ENCODE measurements around the gene RTL1. TPM values are rescaled to one million over a fixed set of nuclear protein-coding genes. Genes with fewer than 3 reads are reported as not detected.

Gene RTL1
- total and polyA plus RNA-seq, 12 donors = not detected

GRCh38 chr14:100874051-100874410 is 29.5 kb downstream of the RTL1 start:
- H3K27me3 ChIP-seq = peaks cover 0 to 37% (median 12%) of the 10 kb centered on the region in 7 donors
- H3K36me3 ChIP-seq = no peaks in the 10 kb centered on the region
- no peak overlapping the region for H3K4me3 ChIP-seq
- intact Hi-C loops (cut with DNase I) = no loop called here
- no peaks in the 10 kb centered on the region for H3K4me1 ChIP-seq
- H3K27ac ChIP-seq = no peak overlapping the region
- H3K9me3 ChIP-seq = no peaks in the 10 kb centered on the region
- 92% methylated on average over 4 of the region's 4 CpGs for WGBS, 2 donors
- ATAC-seq (no peak), DNase-seq (peak in 1 of 2 donors; percentile 4)
- no peak for TF ChIP-seq CTCF (IDR thresholded peaks at IDR 0.05)

GRCh38 chr14:100873096-100873482 is 30.4 kb downstream of the RTL1 start:
- Histone ChIP-seq H3K36me3 (no peaks in the 10 kb centered on the region), H3K27me3 (peaks cover 0 to 28% (median 4%) of the 10 kb centered on the region in 7 donors), H3K27ac (no peak overlapping the region), H3K9me3 (no peaks in the 10 kb centered on the region), H3K4me1 (no peaks in the 10 kb centered on the region), H3K4me3 (no peak overlapping the region)
- WGBS, 2 donors = 67 to 71% methylated on average over 3 of the region's 3 CpGs
- TF ChIP-seq CTCF (IDR thresholded peaks at IDR 0.05) = no peak
- intact Hi-C loops (cut with DNase I) = no loop called here
- DNase-seq = no peak
- peak in 1 of 8 donors; percentile 30 for ATAC-seq

GRCh38 chr14:100872259-100873095 is 31.0 kb downstream of the RTL1 start:
- Histone ChIP-seq H3K4me3 (no peak overlapping the region), H3K9me3 (no peaks in the 10 kb centered on the region), H3K36me3 (no peaks in the 10 kb centered on the region), H3K27ac (no peak overlapping the region), H3K27me3 (peaks cover 0 to 28% (median 0%) of the 10 kb centered on the region in 7 donors), H3K4me1 (no peaks in the 10 kb centered on the region)
- DNase-seq = no peak
- ATAC-seq = no peak
- intact Hi-C loops (cut with DNase I) = no loop called here
- TF ChIP-seq CTCF (IDR thresholded peaks at IDR 0.05) = no peak
- 78 to 81% methylated on average over 15 of the region's 15 CpGs for WGBS, 2 donors

- 72 to 76% methylated on average over 16 of the region's 16 CpGs for WGBS, 2 donors
- H3K27ac ChIP-seq = no peak overlapping the region
- H3K4me1 ChIP-seq = no peaks in the 10 kb centered on the region
- DNase-seq (no peak), ATAC-seq (peak in 1 of 8 donors; percentile 23)
- peaks cover 0 to 25% (median 0%) of the 10 kb centered on the region in 7 donors for H3K27me3 ChIP-seq
- H3K4me3 ChIP-seq = no peak overlapping the region
- intact Hi-C loops (cut with DNase I) = no loop called here
- H3K9me3 ChIP-seq = no peaks in the 10 kb centered on the region
- H3K36me3 ChIP-seq = no peaks in the 10 kb centered on the region
- no peak for TF ChIP-seq CTCF (IDR thresholded peaks at IDR 0.05)
Observed at GRCh38 chr14:100871234-100872186, 32.0 kb downstream of the RTL1 start.
